WI38 (cell line): ENCODE results near the gene TPI1.

Source experiments
- H3K4me3 ChIP-seq: 2 replicates; pipeline ENCODE4 v1.5.1; 2011; ENCODE audit warnings: low read depth, mild to moderate bottlenecking, control low read depth, low read length
- TF ChIP-seq, protein P1 (sequence below): IDR thresholded peaks from 2 replicates; pipeline ENCODE4 v1.5.1; 2012; ENCODE audit warnings: low read depth, mild to moderate bottlenecking, control low read depth, low read length

Gene TPI1

DNA sequence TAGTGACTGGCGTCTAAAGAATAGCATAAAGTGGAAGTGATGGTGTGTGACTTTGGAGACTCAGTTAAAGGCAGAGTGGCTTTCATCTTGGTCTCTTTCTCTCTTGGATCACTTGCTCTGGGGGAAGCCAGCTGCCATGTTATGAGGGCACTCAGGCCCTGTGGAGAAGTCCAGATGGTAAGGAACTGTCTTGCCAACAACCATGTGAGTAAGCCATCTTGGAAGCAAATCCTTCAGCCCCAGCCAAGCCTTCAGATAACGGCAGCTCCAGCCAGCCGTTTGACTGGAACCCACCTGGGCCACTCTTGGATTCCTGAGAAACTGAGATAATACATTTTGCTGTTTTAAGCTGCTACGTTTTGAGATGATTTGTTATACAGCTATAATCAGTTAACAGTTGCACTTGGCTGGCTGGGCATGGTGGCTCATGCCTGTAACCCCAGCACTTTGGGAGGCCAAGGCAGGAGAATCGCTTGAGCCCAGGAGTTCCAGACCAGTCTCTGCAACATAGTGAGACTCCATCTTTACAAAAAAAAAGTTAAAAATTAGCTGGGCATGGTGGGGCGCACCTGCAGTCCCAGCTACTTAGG lies 29.6 kb downstream of the TPI1 start:
- H3K4me3 ChIP-seq: no peak overlapping the region
- TF ChIP-seq, protein P1, sequence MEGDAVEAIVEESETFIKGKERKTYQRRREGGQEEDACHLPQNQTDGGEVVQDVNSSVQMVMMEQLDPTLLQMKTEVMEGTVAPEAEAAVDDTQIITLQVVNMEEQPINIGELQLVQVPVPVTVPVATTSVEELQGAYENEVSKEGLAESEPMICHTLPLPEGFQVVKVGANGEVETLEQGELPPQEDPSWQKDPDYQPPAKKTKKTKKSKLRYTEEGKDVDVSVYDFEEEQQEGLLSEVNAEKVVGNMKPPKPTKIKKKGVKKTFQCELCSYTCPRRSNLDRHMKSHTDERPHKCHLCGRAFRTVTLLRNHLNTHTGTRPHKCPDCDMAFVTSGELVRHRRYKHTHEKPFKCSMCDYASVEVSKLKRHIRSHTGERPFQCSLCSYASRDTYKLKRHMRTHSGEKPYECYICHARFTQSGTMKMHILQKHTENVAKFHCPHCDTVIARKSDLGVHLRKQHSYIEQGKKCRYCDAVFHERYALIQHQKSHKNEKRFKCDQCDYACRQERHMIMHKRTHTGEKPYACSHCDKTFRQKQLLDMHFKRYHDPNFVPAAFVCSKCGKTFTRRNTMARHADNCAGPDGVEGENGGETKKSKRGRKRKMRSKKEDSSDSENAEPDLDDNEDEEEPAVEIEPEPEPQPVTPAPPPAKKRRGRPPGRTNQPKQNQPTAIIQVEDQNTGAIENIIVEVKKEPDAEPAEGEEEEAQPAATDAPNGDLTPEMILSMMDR: no peak

DNA sequence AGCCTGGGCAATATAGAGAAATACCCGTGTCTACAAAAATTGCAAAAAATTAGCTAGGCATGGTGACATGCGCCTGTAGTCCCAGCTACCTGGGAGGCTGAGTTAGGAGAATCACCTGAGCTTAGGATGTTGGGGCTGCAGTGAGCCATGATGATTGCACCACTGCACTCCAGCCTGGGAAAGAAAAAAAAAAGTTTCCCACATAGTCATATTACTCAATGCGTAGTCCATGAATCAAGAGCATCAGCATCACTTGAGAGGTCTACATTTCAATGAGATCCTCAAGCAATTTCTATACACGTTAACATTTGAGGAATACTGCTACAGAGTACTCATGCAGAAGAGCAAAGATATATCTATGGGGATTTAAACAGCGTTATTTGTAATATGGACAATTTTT lies 32.1 kb downstream of the TPI1 start:
- H3K4me3 ChIP-seq: no peak overlapping the region
- TF ChIP-seq, protein P1: no peak

DNA sequence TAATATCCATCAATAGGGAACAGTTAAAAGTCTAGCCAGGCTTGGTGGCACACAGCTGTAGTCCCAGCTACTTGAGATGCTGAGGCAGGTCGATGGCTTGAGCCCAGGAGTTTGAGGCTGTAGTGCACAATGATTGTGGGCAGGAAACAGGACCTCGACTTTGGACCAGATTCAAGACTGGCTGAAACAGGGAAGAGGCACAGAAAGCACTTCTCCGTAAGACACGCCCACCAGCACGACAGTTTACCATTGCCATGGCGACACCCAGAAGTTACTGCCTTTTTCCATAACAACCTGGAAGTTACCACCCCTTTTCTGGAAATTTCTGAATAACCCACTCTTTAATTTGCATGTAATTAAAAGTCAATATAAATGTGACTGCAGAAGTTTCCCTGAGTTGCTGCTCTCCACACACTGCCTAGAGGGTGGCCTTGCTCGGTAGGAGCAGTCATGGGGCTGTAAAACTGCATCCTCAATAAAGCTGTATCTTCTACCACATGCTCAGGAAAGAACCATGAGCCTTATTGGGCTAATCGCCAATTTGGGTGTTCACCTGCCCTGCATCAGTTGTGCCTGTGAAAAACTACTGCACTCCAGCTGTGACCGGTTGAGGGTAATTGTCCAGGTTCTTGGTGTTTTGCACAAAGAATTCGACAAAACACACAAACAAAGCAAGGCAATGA lies 32.6 kb downstream of the TPI1 start:
- TF ChIP-seq, protein P1: no peak
- H3K4me3 ChIP-seq: no peak overlapping the region

DNA sequence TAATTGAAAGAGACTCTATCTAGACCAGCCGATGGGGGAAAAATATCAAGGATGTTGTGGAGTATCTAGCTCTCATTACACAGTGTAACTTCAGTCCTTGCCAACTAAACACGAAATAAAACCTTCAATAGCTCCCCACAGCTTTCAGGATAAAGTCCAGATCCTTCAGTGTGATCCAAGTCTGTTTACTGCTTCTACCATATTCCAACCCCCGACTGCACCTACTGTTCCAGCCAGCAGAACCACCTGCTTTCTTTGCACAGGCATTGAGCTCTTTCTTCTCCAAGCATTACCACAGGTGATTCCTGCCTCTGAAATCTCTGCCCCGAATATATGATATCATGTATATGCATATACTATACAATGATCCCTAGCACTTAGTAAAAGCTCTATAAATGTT lies 35.1 kb downstream of the TPI1 start:
- TF ChIP-seq, protein P1: no peak
- H3K4me3 ChIP-seq: no peak overlapping the region

DNA sequence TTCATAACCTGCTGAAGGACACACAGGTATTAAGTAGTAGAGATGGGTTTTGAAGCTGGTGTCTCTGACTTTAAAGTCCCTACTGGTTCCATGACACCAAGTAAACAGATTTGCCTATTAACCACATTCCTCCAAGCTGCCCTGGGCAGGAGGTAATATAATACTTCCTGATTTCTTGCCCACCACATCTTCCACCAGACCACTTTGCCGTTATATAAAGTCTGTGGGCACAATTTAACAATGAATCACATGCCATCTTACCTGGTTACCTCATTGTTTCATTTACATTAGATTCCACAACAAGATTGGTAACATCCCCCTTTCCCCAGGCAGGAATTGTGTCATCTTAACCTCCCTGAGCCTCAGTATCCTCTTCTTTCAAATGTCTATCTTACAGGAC lies 36.4 kb downstream of the TPI1 start:
- TF ChIP-seq, protein P1: no peak
- no peak overlapping the region for H3K4me3 ChIP-seq

DNA sequence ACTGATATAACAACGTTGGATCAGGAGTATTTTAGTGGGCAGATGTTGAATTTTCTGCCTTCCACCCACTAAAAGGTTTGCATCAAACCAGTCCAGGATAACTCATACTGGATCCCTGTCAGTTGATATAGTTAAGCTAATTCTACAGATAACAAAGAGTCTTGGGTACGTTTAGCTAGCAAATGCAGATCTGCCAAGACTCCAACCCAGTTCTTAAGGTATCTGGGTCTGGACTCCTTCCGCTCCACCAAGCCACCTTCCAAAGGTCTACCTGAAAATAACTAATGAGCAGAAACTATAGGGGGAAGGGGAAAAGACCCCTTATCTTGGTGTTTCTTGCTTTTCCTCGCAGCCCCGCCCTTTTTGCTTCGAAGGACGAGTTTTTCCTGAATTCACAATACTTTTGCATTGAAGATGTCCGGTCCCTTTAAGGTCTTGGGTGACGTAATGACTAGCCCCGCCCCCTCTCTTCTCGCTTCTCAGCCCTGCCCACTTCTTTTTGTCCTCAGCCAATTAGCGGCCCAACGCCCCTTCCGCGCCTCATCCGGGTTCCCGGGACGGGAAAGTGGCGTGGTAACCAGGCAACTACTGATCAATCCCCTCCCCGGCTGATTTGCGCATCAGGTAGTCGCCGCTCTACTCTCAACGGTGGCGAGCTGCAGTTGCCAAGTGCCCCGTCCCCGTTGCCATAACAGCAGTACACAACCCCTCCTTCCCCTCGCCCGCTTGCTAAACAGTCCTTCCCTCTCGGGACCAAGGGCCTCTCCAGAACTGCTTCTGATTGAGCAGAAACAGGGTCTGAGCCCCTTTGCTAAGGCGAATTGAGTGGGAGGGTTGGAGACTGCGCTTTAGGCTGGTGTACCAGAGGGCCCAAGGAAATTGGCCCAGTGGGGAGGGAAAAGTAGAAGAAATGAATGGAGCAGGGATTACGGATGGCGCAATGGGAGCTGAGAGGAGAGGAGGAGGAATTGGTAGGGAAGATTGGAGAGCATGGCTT lies 37.2 kb downstream of the TPI1 start, which contains the start of gene LRRC23:
TSS of gene LRRC23 (plus strand) at position 543 of the 997 bp plus-strand sequence. CDS start 812 bp downstream, outside the sequence.
- peak within 1 kb of the TSS; percentile 70 for H3K4me3 ChIP-seq
- TF ChIP-seq, protein P1: no peak
